ENCODE results near the gene FAR2.
"Not testable (repeated sequence)": the region's sequence is repeated elsewhere in the genome, so short reads cannot be mapped to it uniquely, and the experiment has no call there.

- not testable (repeated sequence) for TF ChIP-seq EZH2phosphoT487 (IDR thresholded peaks at IDR 0.05; ENCODE audit: insufficient read depth, low read depth); EZH2 (IDR thresholded peaks at IDR 0.05; ENCODE audit: insufficient read depth, poor library complexity, severe bottlenecking)
Observed at GRCh38 chr12:29257687-29258086, 108.6 kb downstream of the FAR2 start.
